A673 (cell line): ENCODE measurements around the gene RTP3.

ENCODE experiments used
- CTCF ChIP-seq: fragments of 300-800, 200-600 bp; sonication (generic); conservative IDR thresholded peaks from 2 replicates; pipeline ENCODE4 v1.5.1; 2017; ENCODE audit warnings: low read depth, mild to moderate bottlenecking, antibody characterized with exemption, low read length, moderate library complexity, mixed read lengths
- EZH2 ChIP-seq: fragments of 200-600 bp; sonication (generic); IDR thresholded peaks from 2 replicates; pipeline ENCODE4 v1.6.1; 2017; ENCODE audit warnings: borderline replicate concordance, low read depth, mild to moderate bottlenecking, mixed read lengths, antibody characterized with exemption, low read length; ENCODE audit not compliant: poor library complexity, severe bottlenecking

DNA sequence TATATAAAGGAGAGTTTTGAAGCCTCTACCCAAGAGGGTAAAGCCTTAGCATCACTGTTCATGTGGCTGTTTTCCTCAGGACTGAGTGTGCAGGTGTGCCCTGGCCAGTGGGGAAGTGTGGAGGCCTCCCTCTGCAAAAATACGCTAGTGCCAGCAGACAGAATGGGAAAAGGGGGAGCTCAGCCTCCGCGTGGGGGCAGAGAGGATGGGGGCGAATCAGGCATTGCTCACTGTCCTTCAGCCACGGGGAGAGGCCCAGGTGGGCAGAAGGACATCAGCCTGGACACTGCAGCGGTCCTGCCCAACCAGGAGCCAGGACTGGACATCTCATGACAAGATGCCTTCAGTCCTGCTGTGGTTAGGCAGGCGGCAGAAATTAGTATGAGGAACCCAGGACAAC, 43.2 kb upstream of the RTP3 start:
- TF ChIP-seq CTCF (no peak), EZH2 (no peak)
